ENCODE results near the gene CAMTA1. TPM values are rescaled to one million over a fixed set of nuclear protein-coding genes. Genes with fewer than 3 reads are reported as not detected.

CAMTA1 gene
- total RNA-seq, 1 donor from 2014 or later, result 109 TPM

GRCh38 chr1:7420098-7420445 is 634.8 kb downstream of the CAMTA1 start:
- Mint-ChIP-seq H3K9me3 (peaks cover 2% of the 10 kb centered on the region), H3K4me3 (no peak overlapping the region), H3K27ac (ENCODE audit: unreplicated experiment) (no peak overlapping the region), H3K4me1 (no peaks in the 10 kb centered on the region), H3K27me3 (ENCODE audit: low read depth) (peaks cover 2% of the 10 kb centered on the region), H3K36me3 (ENCODE audit: low read depth) (peaks cover 7% of the 10 kb centered on the region)
- TF ChIP-seq CTCF (conservative IDR thresholded peaks at IDR 0.05), result no peak
- no peak for DNase-seq (ENCODE audit: low read depth, low spot score)

GRCh38 chr1:7420470-7421100 is 635.3 kb downstream of the CAMTA1 start:
- Mint-ChIP-seq H3K4me3 (no peak overlapping the region), H3K4me1 (no peaks in the 10 kb centered on the region), H3K9me3 (peaks cover 2% of the 10 kb centered on the region), H3K27me3 (ENCODE audit: low read depth) (peaks cover 2% of the 10 kb centered on the region), H3K36me3 (ENCODE audit: low read depth) (peaks cover 7% of the 10 kb centered on the region), H3K27ac (ENCODE audit: unreplicated experiment) (no peak overlapping the region)
- no peak for TF ChIP-seq CTCF (conservative IDR thresholded peaks at IDR 0.05)
- DNase-seq (ENCODE audit: low read depth, low spot score), result no peak

GRCh38 chr1:7421471-7422075 is 636.3 kb downstream of the CAMTA1 start:
- peaks cover 7% of the 10 kb centered on the region for H3K36me3 Mint-ChIP-seq (ENCODE audit: low read depth)
- TF ChIP-seq CTCF (conservative IDR thresholded peaks at IDR 0.05), result no peak
- no peak for DNase-seq (ENCODE audit: low read depth, low spot score)

GRCh38 chr1:7422081-7422480 is 636.8 kb downstream of the CAMTA1 start:
- Mint-ChIP-seq H3K27ac (ENCODE audit: unreplicated experiment) (no peak overlapping the region), H3K27me3 (ENCODE audit: low read depth) (peaks cover 2% of the 10 kb centered on the region), H3K36me3 (ENCODE audit: low read depth) (peaks cover 7% of the 10 kb centered on the region), H3K9me3 (no peaks in the 10 kb centered on the region), H3K4me1 (no peaks in the 10 kb centered on the region), H3K4me3 (no peak overlapping the region)
- no peak for TF ChIP-seq CTCF (conservative IDR thresholded peaks at IDR 0.05)
- DNase-seq (ENCODE audit: low read depth, low spot score), result no peak

More at GRCh38 chr1:7421471-7422075, 636.3 kb downstream of the CAMTA1 start:
- H3K27ac Mint-ChIP-seq (ENCODE audit: unreplicated experiment), result no peak overlapping the region
- H3K27me3 Mint-ChIP-seq (ENCODE audit: low read depth), result peaks cover 2% of the 10 kb centered on the region
- H3K4me1 Mint-ChIP-seq, result no peaks in the 10 kb centered on the region
- no peaks in the 10 kb centered on the region for H3K9me3 Mint-ChIP-seq
- no peak overlapping the region for H3K4me3 Mint-ChIP-seq

- peaks cover 2% of the 10 kb centered on the region for H3K27me3 Mint-ChIP-seq (ENCODE audit: low read depth)
- no peak for TF ChIP-seq CTCF (conservative IDR thresholded peaks at IDR 0.05)
- H3K27ac Mint-ChIP-seq (ENCODE audit: unreplicated experiment), result no peak overlapping the region
- H3K4me1 Mint-ChIP-seq, result no peaks in the 10 kb centered on the region
- H3K36me3 Mint-ChIP-seq (ENCODE audit: low read depth), result peaks cover 7% of the 10 kb centered on the region
- no peaks in the 10 kb centered on the region for H3K9me3 Mint-ChIP-seq
- H3K4me3 Mint-ChIP-seq, result no peak overlapping the region
- no peak for DNase-seq (ENCODE audit: low read depth, low spot score)
Observed at GRCh38 chr1:7422561-7422960, 637.3 kb downstream of the CAMTA1 start.

All from neural crest cell (in vitro differentiated cells).